Sigmoid colon (tissue), 4 donors: Measurements from ENCODE around the gene FHAD1.
"Not testable (repeated sequence)": the region's sequence is repeated elsewhere in the genome, so short reads cannot be mapped to it uniquely, and the experiment has no call there.

Experiments used
- CTCF ChIP-seq, 4 experiments: fragments of 450-650 bp in 3 of 4; fragments of 200-600 bp in 1 of 4; IDR thresholded peaks; one replicate each; pipeline ENCODE4 v1.5.1; 2016 to 2019; ENCODE audit warnings: antibody characterized with exemption in 4 of 4, mild to moderate bottlenecking in 3 of 4, moderate library complexity in 2 of 4
- EP300 ChIP-seq, 4 donors: sonication (generic); formaldehyde crosslinking; IDR thresholded peaks; one replicate each; pipeline ENCODE4 v1.6.1; 2017; ENCODE audit warnings: antibody characterized with exemption in 4 of 4

GRCh38 chr1:15428252-15428651 lies 181.2 kb downstream of the FHAD1 start:
- not testable (repeated sequence) for TF ChIP-seq CTCF, EP300 (IDR thresholded peaks at IDR 0.05)
